Measurements from ENCODE around the gene SYT2.
"Not testable (repeated sequence)": the region's sequence is repeated elsewhere in the genome, so short reads cannot be mapped to it uniquely, and the experiment has no call there.

The SYT2 gene

GRCh38 chr1:202571719-202572339 is 138.4 kb downstream of the SYT2 start:
- peak; percentile 14 for DNase-seq (ENCODE audit: low spot score)

- no peak for DNase-seq (ENCODE audit: low spot score)
Measured at GRCh38 chr1:202569393-202570322, 140.6 kb downstream of the SYT2 start.

- DNase-seq (ENCODE audit: low spot score), result no peak
Measured at GRCh38 chr1:202568826-202569225, 141.4 kb downstream of the SYT2 start.

- DNase-seq (ENCODE audit: low spot score), result no peak
Measured at GRCh38 chr1:202568410-202568809, 141.8 kb downstream of the SYT2 start.

- DNase-seq (ENCODE audit: low spot score), result no peak
Measured at GRCh38 chr1:202567738-202568137, 142.5 kb downstream of the SYT2 start.

GRCh38 chr1:202565890-202566602 is 144.2 kb downstream of the SYT2 start:
- DNase-seq (ENCODE audit: low spot score), result no peak

- DNase-seq (ENCODE audit: low spot score), result no peak
Measured at GRCh38 chr1:202564958-202565495, 145.2 kb downstream of the SYT2 start.

- DNase-seq (ENCODE audit: low spot score), result no peak
Measured at GRCh38 chr1:202563818-202564217, 146.4 kb downstream of the SYT2 start.

- DNase-seq (ENCODE audit: low spot score), result no peak
Measured at GRCh38 chr1:202562444-202563060, 147.7 kb downstream of the SYT2 start.

GRCh38 chr1:202561726-202562443 is 148.4 kb downstream of the SYT2 start:
- no peak for DNase-seq (ENCODE audit: low spot score)

GRCh38 chr1:202561240-202561639 is 149.0 kb downstream of the SYT2 start:
- no peak for DNase-seq (ENCODE audit: low spot score)

- not testable (repeated sequence) for DNase-seq (ENCODE audit: low spot score)
Measured at GRCh38 chr1:202557662-202558061, 152.6 kb downstream of the SYT2 start.

GRCh38 chr1:202556037-202556436 is 154.2 kb downstream of the SYT2 start:
- DNase-seq (ENCODE audit: low spot score), result not testable (repeated sequence)

GRCh38 chr1:202554619-202555018 is 155.6 kb downstream of the SYT2 start:
- not testable (repeated sequence) for DNase-seq (ENCODE audit: low spot score)

- DNase-seq (ENCODE audit: low spot score), result no peak
Measured at GRCh38 chr1:202553560-202554038, 156.7 kb downstream of the SYT2 start.

GRCh38 chr1:202553078-202553477 is 157.2 kb downstream of the SYT2 start:
- DNase-seq (ENCODE audit: low spot score), result not testable (repeated sequence)

GRCh38 chr1:202552615-202553014 is 157.6 kb downstream of the SYT2 start:
- DNase-seq (ENCODE audit: low spot score), result not testable (repeated sequence)

GRCh38 chr1:202551683-202552082 is 158.6 kb downstream of the SYT2 start:
- DNase-seq (ENCODE audit: low spot score), result no peak

GRCh38 chr1:202550088-202550487 is 160.2 kb downstream of the SYT2 start:
- not testable (repeated sequence) for DNase-seq (ENCODE audit: low spot score)

- no peak for DNase-seq (ENCODE audit: low spot score)
Measured at GRCh38 chr1:202547215-202547614, 163.0 kb downstream of the SYT2 start.

- not testable (repeated sequence) for DNase-seq (ENCODE audit: low spot score)
Measured at GRCh38 chr1:202546796-202547195, 163.5 kb downstream of the SYT2 start.
